K562 (cell line): ENCODE data around the gene ZNF337. TPM values are rescaled to one million over a fixed set of nuclear protein-coding genes. Genes with fewer than 3 reads are reported as not detected.

Source experiments
- ATAC-seq: fragments of 200-7000 bp; cut with Tn5 transposase; 3 replicates; pipeline ENCODE4 v1.9.1; 2020; ENCODE audit warnings: moderate library complexity
- BruUV-seq: library from RNA; stranded (reverse); fragments of 400-500 nt; replicated peaks from 2 replicates; lab custom pipeline; 2021; lab: Mats Ljungman, UMichigan
- CTCF ChIA-PET: fragments of 300-600 bp; formaldehyde crosslinking; extraction: SDS; loops from one replicate; lab custom pipeline; 2021; ENCODE audit warnings: low intra/inter-chr PET ratio; lab: Yijun Ruan, JAX
- POLR2A ChIA-PET: fragments of 300-600, 350-650 bp; sonication (Branson Sonifier 250); formaldehyde crosslinking; extraction: SDS; loops from one replicate; lab custom pipeline; 2021; ENCODE audit warnings: antibody characterized with exemption, inconsistent platforms; lab: Yijun Ruan, JAX
- DNase-seq, 4 experiments: peaks; one replicate each; pipeline versions ENCODE4 v3.0.0 to v3.0.0-alpha.2; 2011 to 2018; ENCODE audit warnings: low spot score in 3 of 4, mixed read lengths in 3 of 4; ENCODE audit errors: extremely low read depth in 1 of 4
- FAIRE-seq: peaks from 2 replicates; lab custom pipeline; 2011; peaks lifted over from hg19 to GRCh38; lab: Jason Lieb, UNC
- H2AFZ ChIP-seq: 2 replicates; pipeline ENCODE4 v1.6.0; 2011; ENCODE audit warnings: low read depth, low read length, control low read depth, inconsistent platforms
- H3K27ac ChIP-seq: fragments of 200-600 bp; 3 replicates; pipeline ENCODE4 v1.8.0; 2011; ENCODE audit warnings: low read depth, mild to moderate bottlenecking, control low read depth, inconsistent platforms, low read length, moderate library complexity, mixed read lengths; ENCODE audit errors: extremely low read depth
- H3K27me3 ChIP-seq, 2 experiments: fragments of 300-600 bp in 1 of 2; 2 replicates in 1 of 2; 3 replicates in 1 of 2; pipeline versions ENCODE4 v1.6.0 to v1.8.0; 2011; ENCODE audit warnings: inconsistent platforms in 2 of 2, low read length in 2 of 2, mild to moderate bottlenecking in 1 of 2, mixed read lengths in 1 of 2, moderate library complexity in 1 of 2; ENCODE audit not compliant: control insufficient read depth in 2 of 2, insufficient read depth in 2 of 2
- H3K36me3 ChIP-seq: fragments of 300-600 bp; 3 replicates; pipeline ENCODE4 v1.8.0; 2011; ENCODE audit warnings: mild to moderate bottlenecking, low read length, inconsistent platforms; ENCODE audit not compliant: control insufficient read depth, insufficient read depth
- H3K4me1 ChIP-seq, 2 experiments: fragments of 200-600 bp in 1 of 2; replicated peaks in 1 of 2; 2 replicates in 1 of 2; 3 replicates in 1 of 2; pipeline versions ENCODE4 v1.5.1 to v1.8.0; 2011; ENCODE audit warnings: inconsistent platforms in 2 of 2, low read length in 2 of 2, mild to moderate bottlenecking in 1 of 2, mixed read lengths in 1 of 2, moderate library complexity in 1 of 2; ENCODE audit not compliant: control insufficient read depth in 2 of 2, insufficient read depth in 2 of 2
- H3K4me2 ChIP-seq: 2 replicates; pipeline ENCODE4 v1.6.1; 2011; ENCODE audit warnings: low read length, control low read depth, inconsistent platforms, mixed read lengths; ENCODE audit not compliant: insufficient read depth
- H3K4me3 ChIP-seq: fragments of 200-600 bp; sonication (generic), shearing (Covaris generic); 2 replicates; pipeline ENCODE4 v1.5.1; 2016; ENCODE audit warnings: control low read depth, inconsistent platforms
- H3K79me2 ChIP-seq: fragments of 200-600 bp; 3 replicates; pipeline ENCODE4 v1.8.0; 2011; ENCODE audit warnings: low read length, inconsistent platforms; ENCODE audit not compliant: control insufficient read depth, insufficient read depth
- H3K9ac ChIP-seq, 2 experiments: 2 replicates each; pipeline versions ENCODE4 v1.6.0 to v1.6.1; 2011; ENCODE audit warnings: low read depth in 2 of 2, low read length in 2 of 2, control low read depth in 1 of 2, inconsistent platforms in 1 of 2, mild to moderate bottlenecking in 1 of 2, mixed read lengths in 1 of 2; ENCODE audit not compliant: insufficient read depth in 1 of 2
- H3K9me1 ChIP-seq: one replicate; pipeline ENCODE4 v1.6.0; 2011; ENCODE audit warnings: inconsistent platforms, mild to moderate bottlenecking, low read length, moderate library complexity; ENCODE audit not compliant: control insufficient read depth, insufficient read depth
- H3K9me3 ChIP-seq: replicated peaks from 2 replicates; pipeline ENCODE4 v1.5.1; 2011; ENCODE audit warnings: low read depth, low read length, inconsistent platforms; ENCODE audit not compliant: control insufficient read depth, insufficient read depth
- H4K20me1 ChIP-seq: replicated peaks from 2 replicates; pipeline ENCODE4 v1.6.1; 2011; ENCODE audit warnings: low read length, inconsistent platforms, mixed read lengths; ENCODE audit not compliant: control insufficient read depth, insufficient read depth
- FOXA3 ChIP-seq, 2 experiments: fragments of 450-650 bp in 1 of 2; sonication (generic) in 1 of 2; formaldehyde crosslinking; IDR thresholded peaks in 1 of 2; conservative IDR thresholded peaks in 1 of 2; 2 replicates each; pipeline versions ENCODE4 v1.4.0 to v1.8.0; 2020 to 2022; ENCODE audit warnings: mild to moderate bottlenecking in 2 of 2, missing genetic modification reagents in 1 of 2
- MITF ChIP-seq: IDR thresholded peaks from 2 replicates; pipeline ENCODE4 v1.6.1; 2014; ENCODE audit warnings: antibody characterized with exemption
- NCOA6 ChIP-seq: fragments of 450-650 bp; IDR thresholded peaks from 2 replicates; pipeline ENCODE4 v1.6.1; 2017; ENCODE audit warnings: mild to moderate bottlenecking
- NFYB ChIP-seq: IDR thresholded peaks from 2 replicates; pipeline ENCODE4 v1.6.1; 2011; ENCODE audit warnings: mild to moderate bottlenecking, moderate library complexity; ENCODE audit not compliant: insufficient read length; ENCODE audit errors: extremely low read depth
- SRSF7 ChIP-seq: fragments of 200-400 bp; formaldehyde crosslinking; optimal IDR thresholded peaks from 2 replicates; pipeline ENCODE3; 2017; ENCODE audit warnings: mild to moderate bottlenecking, low read depth, low read length
- ZNF175 ChIP-seq: fragments of 200-800 bp; sonication (Bioruptor generic); IDR thresholded peaks from 2 replicates; pipeline ENCODE4 v1.6.1; 2016; ENCODE audit warnings: low read depth, mild to moderate bottlenecking, missing genetic modification characterization, missing compliant biosample characterization
- ZNF668 ChIP-seq: fragments of 250-450 bp; sonication (Bioruptor Pico); IDR thresholded peaks from 2 replicates; pipeline ENCODE4 v1.8.0; 2022; ENCODE audit warnings: mild to moderate bottlenecking, inconsistent platforms
- ZNF707 ChIP-seq: fragments of 250-450 bp; sonication (Bioruptor Pico); conservative IDR thresholded peaks from 2 replicates; pipeline ENCODE4 v1.8.0; 2022; ENCODE audit warnings: inconsistent platforms, mild to moderate bottlenecking, moderate library complexity
- in situ Hi-C: fragments of 300-500 bp; cut with MboI; formaldehyde crosslinking; loops from 4 replicates; pipeline ENCODE4 v1.15.0; 2018; ENCODE audit warnings: inconsistent platforms, mixed read lengths
- intact Hi-C: fragments of 100-400 bp; cut with micrococcal nuclease; formaldehyde crosslinking; loops from 2 replicates; pipeline ENCODE4 v1.14.2; 2022
- polyA plus RNA-seq, 8 experiments: library from polyadenylated mRNA; depleted of rRNA in 4 of 8; stranded (reverse) in 5 of 8; unstranded in 3 of 8; fragments of >200 nt; fragmentation: Nextera tagmentation in 2 of 8; fragmentation: Illumina TruSeq in 1 of 8; extraction: Ambion mirVana in 2 of 8; extraction: Trizol in 1 of 8; gene quantifications; 2 replicates each; pipeline versions ENCODE4 v1.2.1 to v1.2.3, GENCODE V29; 2011 to 2014; ENCODE audit warnings: inconsistent platforms in 1 of 8, missing spikeins in 1 of 8
- total RNA-seq, 7 experiments: library from RNA; depleted of rRNA in 6 of 7; stranded (reverse); fragments of >200 nt in 6 of 7; fragmentation: Illumina TruSeq in 2 of 7; extraction: Trizol in 2 of 7; gene quantifications; 2 replicates each; pipeline versions ENCODE4 v1.2.1 to v1.2.3, GENCODE V29; 2011 to 2021; ENCODE audit warnings: low replicate concordance in 1 of 7

ZNF337 gene
- total and polyA plus RNA-seq, 9 of the 15 experiments (the other 6 are each of a cell fraction or from before 2014, with no cell fraction given): 0.25 to 5.6 (median 3.5) TPM

- no peak for TF ChIP-seq ZNF668 (CRISPR knock-in tag)
- no peak for TF ChIP-seq MITF
- TF ChIP-seq ZNF175 (CRISPR knock-in tag): no peak
- TF ChIP-seq SRSF7: no peak
- no peak for TF ChIP-seq NFYB
- TF ChIP-seq FOXA3 (CRISPR knock-in tag; conservative IDR thresholded peaks at IDR 0.05 in 1 of 2, IDR thresholded peaks at IDR 0.05 in 1 of 2): no peak
- TF ChIP-seq ZNF707: no peak
Measured at GRCh38 chr20:25668446-25668845, 28.2 kb downstream of the ZNF337 start (continued).

- no peak overlapping the region for H2AFZ ChIP-seq
- no peak overlapping the region for H3K27ac ChIP-seq
- no peak for FAIRE-seq
- in situ Hi-C loops: no loop called here
- H3K9me3 ChIP-seq: no peaks in the 10 kb centered on the region
- no TSS peak for BruUV-seq
- POLR2A ChIA-PET: no interaction called here
- H3K9ac ChIP-seq: no peak overlapping the region
- ATAC-seq: no peak
- no peaks in the 10 kb centered on the region for H3K79me2 ChIP-seq
- no peak overlapping the region for H3K4me3 ChIP-seq
- intact Hi-C loops: no loop called here
- no peak overlapping the region for H3K4me2 ChIP-seq
- no peaks in the 10 kb centered on the region for H3K27me3 ChIP-seq
- H3K36me3 ChIP-seq: no peaks in the 10 kb centered on the region
- no peaks in the 10 kb centered on the region; a peak in 1 of 5 replicates for H3K4me1 ChIP-seq
- no peaks in the 10 kb centered on the region for H4K20me1 ChIP-seq
- TF ChIP-seq NCOA6: no peak
- H3K9me1 ChIP-seq: no peaks in the 10 kb centered on the region
- no peak for DNase-seq
- CTCF ChIA-PET: no interaction called here
Measured at GRCh38 chr20:25659999-25660398, 36.7 kb downstream of the ZNF337 start.
